Activated T-cell treated with anti-CD3 and anti-CD28 coated beads, Interleukin-2, amount 50 U/mL, for 48 hours (primary cell): ENCODE measurements around the gene PIGN.

Experiments used
- DNase-seq, 2 experiments: peaks; one replicate each; pipeline ENCODE4 v3.0.0-alpha.2; 2020

Gene PIGN

GRCh38 chr18:61998335-61998734, 188.5 kb downstream of the PIGN start:
- DNase-seq: no peak

GRCh38 chr18:61995618-61996017, 191.2 kb downstream of the PIGN start:
- DNase-seq: no peak

- DNase-seq: no peak
These were observed 193.0 kb downstream of the PIGN start for GRCh38 chr18:61993831-61994230.

GRCh38 chr18:61992923-61993322, 193.9 kb downstream of the PIGN start:
- DNase-seq: no peak

GRCh38 chr18:61992285-61992684, 194.6 kb downstream of the PIGN start:
- DNase-seq: no peak

- DNase-seq: no peak
These were observed 195.0 kb downstream of the PIGN start for GRCh38 chr18:61991836-61992235.

- DNase-seq: no peak
These were observed 195.7 kb downstream of the PIGN start for GRCh38 chr18:61991201-61991600.
